Small intestine (tissue), 7 donors: ENCODE results near the gene NXPE4. TPM values are rescaled to one million over a fixed set of nuclear protein-coding genes. Genes with fewer than 3 reads are reported as not detected.
"Not testable (repeated sequence)": the region's sequence is repeated elsewhere in the genome, so short reads cannot be mapped to it uniquely, and the experiment has no call there.

Experiments
- DNase-seq, 2 donors: peaks; one replicate each; pipeline versions ENCODE4 v3.0.0 to v3.0.0-alpha.2; 2013
- FAIRE-seq: peaks from 2 replicates; lab custom pipeline; 2012; peaks lifted over from hg19 to GRCh38; lab: Jason Lieb, UNC
- H3K27ac ChIP-seq, 3 donors: one replicate each; pipeline ENCODE4 v1.5.1; 2013; ENCODE audit warnings: low read length in 2 of 3, mild to moderate bottlenecking in 2 of 3, control low read depth in 1 of 3, inconsistent platforms in 1 of 3, low read depth in 1 of 3, moderate library complexity in 1 of 3
- H3K27me3 ChIP-seq, 3 donors: one replicate each; pipeline ENCODE4 v1.6.1; 2013; ENCODE audit warnings: low read length in 3 of 3, inconsistent platforms in 1 of 3; ENCODE audit not compliant: control insufficient read depth in 3 of 3, insufficient read depth in 3 of 3
- H3K36me3 ChIP-seq, 3 donors: one replicate each; pipeline ENCODE4 v1.6.1; 2013; ENCODE audit warnings: low read length in 3 of 3, inconsistent platforms in 1 of 3, low read depth in 1 of 3, mild to moderate bottlenecking in 1 of 3, moderate library complexity in 1 of 3; ENCODE audit not compliant: control insufficient read depth in 3 of 3, insufficient read depth in 2 of 3
- H3K4me1 ChIP-seq, 3 donors: one replicate each; pipeline ENCODE4 v1.6.1; 2013; ENCODE audit warnings: low read length in 2 of 3, inconsistent platforms in 1 of 3, low read depth in 1 of 3, mild to moderate bottlenecking in 1 of 3, moderate library complexity in 1 of 3; ENCODE audit not compliant: control insufficient read depth in 3 of 3, insufficient read depth in 2 of 3
- H3K4me3 ChIP-seq, 3 donors: one replicate each; pipeline ENCODE4 v1.5.1; 2013; ENCODE audit warnings: low read length in 3 of 3, control low read depth in 1 of 3, inconsistent platforms in 1 of 3, low read depth in 1 of 3, mild to moderate bottlenecking in 1 of 3, moderate library complexity in 1 of 3
- H3K9me3 ChIP-seq, 2 donors: one replicate each; pipeline ENCODE4 v1.6.1; 2013; ENCODE audit warnings: low read depth in 1 of 2, low read length in 1 of 2; ENCODE audit not compliant: control insufficient read depth in 2 of 2, insufficient read depth in 1 of 2
- WGBS, 3 donors: extraction: QIAGEN DNeasy Blood & Tissue Kit; methylation state at CpG; one replicate each; pipeline ENCODE4 v1.1.7; 2013; 5-methylcytosine and 5-hydroxymethylcytosine counted together
- polyA plus RNA-seq, 4 donors: library from polyadenylated mRNA; stranded (reverse) in 3 of 4; unstranded in 1 of 4; fragments of 200-250 nt in 3 of 4; fragments of 120-200 nt in 1 of 4; gene quantifications; one replicate each; pipeline versions ENCODE4 v1.2.1 to v1.2.3, GENCODE V29; 2013
- donor health status: healthy with polysubstance abuse.
- donor health status: control.
- donor health status: control.
- donor health status: Bipolar disorder and iron deficiency.
- donor health status: healthy.

The NXPE4 gene
- polyA plus RNA-seq, 4 donors: 0.03 to 0.04 TPM; not detected in 2

DNA sequence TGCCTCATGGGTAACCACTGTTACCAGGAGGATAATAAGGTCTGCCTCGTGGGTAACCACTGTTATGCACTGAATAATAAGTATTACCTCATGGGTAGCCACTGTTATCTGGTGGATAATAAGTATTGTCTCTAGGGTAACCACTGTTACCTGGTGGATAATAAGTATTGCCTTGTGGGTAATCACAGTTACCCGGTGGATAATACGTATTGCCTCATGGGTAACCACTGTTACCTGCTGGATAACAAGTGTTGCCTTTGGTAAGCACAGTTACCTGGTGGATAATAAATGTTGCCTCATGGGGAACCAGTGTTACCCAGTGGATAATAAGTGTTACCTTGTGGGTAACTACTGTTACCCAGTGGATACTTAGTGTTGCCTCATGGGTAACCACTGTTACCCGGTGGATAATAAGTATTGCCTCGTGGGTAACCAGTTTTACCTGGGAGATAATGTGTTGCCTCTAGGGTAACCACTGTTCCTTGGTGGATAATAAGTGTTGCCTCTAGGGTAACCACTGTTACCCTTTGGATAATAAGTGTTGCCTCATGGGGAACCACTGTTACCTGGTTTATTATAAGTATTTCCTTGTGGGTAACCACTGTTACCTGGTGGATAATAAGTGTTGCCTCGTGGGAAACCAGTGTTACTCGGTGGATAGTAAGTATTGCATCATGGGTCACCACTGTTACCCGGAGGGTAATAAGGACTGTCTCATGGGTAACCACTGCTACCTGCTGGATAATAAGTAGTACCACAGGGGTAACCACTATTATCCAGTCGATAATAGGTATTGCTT is 10.6 kb upstream of the NXPE4 start:
- 81 to 89% (median 88%) methylated on average over 9 of the region's 9 CpGs for WGBS, 3 donors
- Histone ChIP-seq H3K9me3 (peaks cover 0 to 27% of the 10 kb centered on the region in 2 donors), H3K4me1 (no peaks in the 10 kb centered on the region), H3K36me3 (no peaks in the 10 kb centered on the region), H3K27ac (no peak overlapping the region), H3K27me3 (no peaks in the 10 kb centered on the region), H3K4me3 (no peak overlapping the region)
- no peak for DNase-seq
- no peak for FAIRE-seq

DNA sequence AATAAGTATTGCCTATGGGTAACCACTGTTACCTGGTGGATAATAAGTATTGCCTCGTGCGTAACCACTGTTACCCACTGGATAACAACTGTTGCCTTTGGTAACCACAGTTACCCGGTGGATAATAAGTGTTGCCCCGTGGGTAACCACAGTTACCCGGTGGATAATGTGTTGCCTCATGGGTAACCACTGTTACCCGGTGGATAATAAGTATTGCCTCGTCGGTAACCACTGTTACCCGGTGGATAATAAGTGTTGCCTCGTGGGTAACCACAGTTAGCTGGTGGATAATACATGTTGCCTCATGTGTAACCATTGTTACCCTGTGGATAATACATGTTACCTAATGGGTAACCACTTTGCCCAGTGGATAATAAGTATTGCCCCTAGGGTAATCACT is 9.8 kb upstream of the NXPE4 start:
- WGBS, 3 donors: 84 to 94% (median 89%) methylated on average over 10 of the region's 10 CpGs
- Histone ChIP-seq H3K27me3 (no peaks in the 10 kb centered on the region), H3K27ac (no peak overlapping the region), H3K36me3 (no peaks in the 10 kb centered on the region), H3K4me3 (no peak overlapping the region), H3K4me1 (no peaks in the 10 kb centered on the region), H3K9me3 (peaks cover 0 to 27% of the 10 kb centered on the region in 2 donors)
- no peak for DNase-seq
- FAIRE-seq: no peak

DNA sequence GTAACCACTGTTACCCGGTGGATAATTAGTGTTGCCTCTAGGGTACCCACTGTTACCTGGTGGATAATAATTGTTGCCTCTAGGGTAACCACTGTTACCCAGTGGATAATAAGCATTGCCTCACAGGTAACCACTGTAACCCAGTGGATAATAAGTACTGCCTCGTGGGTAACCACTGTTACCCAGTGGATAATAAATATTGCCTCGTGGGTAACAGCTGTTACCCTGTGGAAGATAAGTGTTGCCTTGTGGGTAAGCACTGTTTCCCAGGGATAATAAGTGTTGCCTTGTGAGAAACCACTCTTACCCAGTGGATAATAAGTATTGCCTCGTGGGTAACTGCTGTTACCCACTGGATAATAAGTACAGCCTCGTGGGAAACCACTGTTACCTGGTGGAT is 9.3 kb upstream of the NXPE4 start:
- WGBS, 3 donors: 63 to 77% (median 65%) methylated on average over 5 of the region's 5 CpGs
- Histone ChIP-seq H3K27me3 (no peaks in the 10 kb centered on the region), H3K4me1 (no peaks in the 10 kb centered on the region), H3K36me3 (no peaks in the 10 kb centered on the region), H3K4me3 (no peak overlapping the region), H3K27ac (no peak overlapping the region), H3K9me3 (peaks cover 0 to 22% of the 10 kb centered on the region in 2 donors)
- no peak for FAIRE-seq
- no peak for DNase-seq

- H3K4me1 ChIP-seq: no peaks in the 10 kb centered on the region
- WGBS, 3 donors: 83 to 87% (median 87%) methylated on average over 13 of the region's 13 CpGs
- H3K27me3 ChIP-seq: no peaks in the 10 kb centered on the region
- H3K36me3 ChIP-seq: no peaks in the 10 kb centered on the region
- DNase-seq: no peak
- no peak overlapping the region for H3K4me3 ChIP-seq
- no peak for FAIRE-seq
- H3K27ac ChIP-seq: no peak overlapping the region
- peaks cover 0 to 17% of the 10 kb centered on the region in 2 donors for H3K9me3 ChIP-seq
Observed at GRCh38 chr11:114604179-114604813, 8.7 kb upstream of the NXPE4 start.

DNA sequence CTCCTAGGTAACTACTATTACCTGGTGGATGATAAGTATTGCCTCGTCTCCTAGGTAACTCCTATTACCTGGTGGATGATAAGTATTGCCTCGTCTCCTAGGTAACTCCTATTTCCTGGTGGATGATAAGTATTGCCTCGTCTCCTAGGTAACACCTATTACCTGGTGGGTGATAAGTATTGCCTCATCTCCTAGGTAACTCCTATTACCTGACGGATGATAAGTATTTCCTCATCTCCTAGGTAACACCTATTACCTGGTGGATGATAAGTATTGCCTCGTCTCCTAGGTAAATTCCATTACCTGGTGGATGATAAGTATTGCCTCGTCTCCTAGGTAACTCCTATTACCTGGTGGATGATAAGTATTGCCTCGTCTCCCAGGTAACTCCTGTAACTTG is 7.6 kb upstream of the NXPE4 start:
- H3K4me1 ChIP-seq, H3K4me3 ChIP-seq, H3K27ac ChIP-seq, FAIRE-seq, H3K27me3 ChIP-seq, H3K36me3 ChIP-seq, H3K9me3 ChIP-seq: not testable (repeated sequence)
- 27 to 75% (median 37%) methylated on average over 7 of the region's 7 CpGs for WGBS, 3 donors
- peak; percentile 8 for DNase-seq

- WGBS, 3 donors: 53 to 74% (median 67%) methylated on average over 1 of the region's 1 CpG
- no peak overlapping the region for H3K4me3 ChIP-seq
- no peak overlapping the region for H3K27ac ChIP-seq
- FAIRE-seq: no peak
- DNase-seq: no peak
- H3K36me3 ChIP-seq: no peaks in the 10 kb centered on the region
- H3K9me3 ChIP-seq: no peaks in the 10 kb centered on the region
- H3K27me3 ChIP-seq: no peaks in the 10 kb centered on the region
- H3K4me1 ChIP-seq: no peaks in the 10 kb centered on the region
Observed at GRCh38 chr11:114598461-114598860, 2.9 kb upstream of the NXPE4 start.

- H3K4me1 ChIP-seq: no peaks in the 10 kb centered on the region
- H3K9me3 ChIP-seq: no peaks in the 10 kb centered on the region
- FAIRE-seq: no peak
- H3K27ac ChIP-seq: no peak overlapping the region
- no peak overlapping the region for H3K4me3 ChIP-seq
- DNase-seq: no peak
- no peaks in the 10 kb centered on the region for H3K27me3 ChIP-seq
- WGBS, 3 donors: 58 to 70% (median 60%) methylated on average over 1 of the region's 1 CpG
- H3K36me3 ChIP-seq: no peaks in the 10 kb centered on the region
Observed at GRCh38 chr11:114596175-114596919, 761 bp upstream of the NXPE4 start.

GRCh38 chr11:114594703-114595102 is 883 bp downstream of the NXPE4 start:
- no peak overlapping the region for H3K4me3 ChIP-seq
- no peaks in the 10 kb centered on the region for H3K36me3 ChIP-seq
- no peak for DNase-seq
- no peak for FAIRE-seq
- H3K27ac ChIP-seq: no peak overlapping the region
- no peaks in the 10 kb centered on the region for H3K27me3 ChIP-seq
- WGBS, 3 donors: 64 to 79% (median 66%) methylated on average over 3 of the region's 3 CpGs
- no peaks in the 10 kb centered on the region for H3K9me3 ChIP-seq
- H3K4me1 ChIP-seq: no peaks in the 10 kb centered on the region
